OCI-LY1 (cell line): ENCODE data around the gene GFPT2.

Experiments
- EZH2 ChIP-seq: fragments of 200-600 bp; sonication (generic), shearing (Covaris generic); IDR thresholded peaks from 2 replicates; pipeline ENCODE4 v1.8.0; 2017; ENCODE audit warnings: borderline replicate concordance, mixed run types, mild to moderate bottlenecking, antibody characterized with exemption, low read length, moderate library complexity, mixed read lengths
- TF ChIP-seq, protein P1 (sequence below): fragments of 200-600 bp; sonication (generic), shearing (Covaris generic); IDR thresholded peaks from 2 replicates; pipeline ENCODE4 v1.5.1; 2017; ENCODE audit warnings: mild to moderate bottlenecking, antibody characterized with exemption, low read length, moderate library complexity, mixed read lengths

DNA sequence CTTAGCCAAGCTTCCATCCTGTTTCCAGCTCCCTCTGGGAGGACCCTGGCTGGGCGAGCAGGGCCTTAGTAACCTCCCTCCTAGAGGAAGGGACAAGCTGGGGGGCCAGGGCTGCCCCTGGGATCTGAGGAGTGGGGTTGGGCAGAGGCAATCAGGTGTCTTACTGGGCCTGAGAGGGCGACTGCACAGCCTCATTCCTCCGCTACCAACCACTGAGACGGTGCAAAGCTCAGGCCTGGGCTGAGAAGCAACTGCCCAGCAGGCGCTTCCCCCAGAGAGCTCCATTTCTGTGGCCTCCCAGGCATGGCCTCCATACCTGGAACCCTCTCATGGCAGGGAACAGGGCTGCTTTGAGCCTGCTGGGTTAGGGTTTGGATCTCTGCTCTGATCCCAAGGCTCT is 18.8 kb upstream of the GFPT2 start:
- TF ChIP-seq, protein P1, sequence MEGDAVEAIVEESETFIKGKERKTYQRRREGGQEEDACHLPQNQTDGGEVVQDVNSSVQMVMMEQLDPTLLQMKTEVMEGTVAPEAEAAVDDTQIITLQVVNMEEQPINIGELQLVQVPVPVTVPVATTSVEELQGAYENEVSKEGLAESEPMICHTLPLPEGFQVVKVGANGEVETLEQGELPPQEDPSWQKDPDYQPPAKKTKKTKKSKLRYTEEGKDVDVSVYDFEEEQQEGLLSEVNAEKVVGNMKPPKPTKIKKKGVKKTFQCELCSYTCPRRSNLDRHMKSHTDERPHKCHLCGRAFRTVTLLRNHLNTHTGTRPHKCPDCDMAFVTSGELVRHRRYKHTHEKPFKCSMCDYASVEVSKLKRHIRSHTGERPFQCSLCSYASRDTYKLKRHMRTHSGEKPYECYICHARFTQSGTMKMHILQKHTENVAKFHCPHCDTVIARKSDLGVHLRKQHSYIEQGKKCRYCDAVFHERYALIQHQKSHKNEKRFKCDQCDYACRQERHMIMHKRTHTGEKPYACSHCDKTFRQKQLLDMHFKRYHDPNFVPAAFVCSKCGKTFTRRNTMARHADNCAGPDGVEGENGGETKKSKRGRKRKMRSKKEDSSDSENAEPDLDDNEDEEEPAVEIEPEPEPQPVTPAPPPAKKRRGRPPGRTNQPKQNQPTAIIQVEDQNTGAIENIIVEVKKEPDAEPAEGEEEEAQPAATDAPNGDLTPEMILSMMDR: no peak
- TF ChIP-seq EZH2: no peak
